Hematopoietic multipotent progenitor cell treated with erythropoietin and hydrocortisone succinate and interleukin-3 and kit ligand, for 8 days (in vitro differentiated cells): ENCODE measurements around the gene KLF12.

Source experiments
- DNase-seq: peaks from one replicate; pipeline ENCODE4 v3.0.0-alpha.2; 2015

The KLF12 gene

GRCh38 chr13:74101436-74101835 lies 32.8 kb downstream of the KLF12 start:
- no peak for DNase-seq

- no peak for DNase-seq
Measured at GRCh38 chr13:74098077-74098476, 36.1 kb downstream of the KLF12 start.

GRCh38 chr13:74097116-74097515 lies 37.1 kb downstream of the KLF12 start:
- no peak for DNase-seq

- DNase-seq, result no peak
Measured at GRCh38 chr13:74093691-74094090, 40.5 kb downstream of the KLF12 start.

- no peak for DNase-seq
Measured at GRCh38 chr13:74092711-74093110, 41.5 kb downstream of the KLF12 start.

- no peak for DNase-seq
Measured at GRCh38 chr13:74090869-74091605, 43.2 kb downstream of the KLF12 start.

- DNase-seq, result no peak
Measured at GRCh38 chr13:74090397-74090796, 43.8 kb downstream of the KLF12 start.

- no peak for DNase-seq
Measured at GRCh38 chr13:74087357-74087756, 46.8 kb downstream of the KLF12 start.
